HG02943 (cell line): Measurements from ENCODE around the gene ALX3.

Experiments used
- ATAC-seq: cut with Tn5 transposase; IDR thresholded peaks from one replicate; pipeline ENCODE4 v1.9.1; 2021; ENCODE audit warnings: mild to moderate bottlenecking, low read depth, moderate library complexity; ENCODE audit not compliant: unreplicated experiment

Gene ALX3

DNA sequence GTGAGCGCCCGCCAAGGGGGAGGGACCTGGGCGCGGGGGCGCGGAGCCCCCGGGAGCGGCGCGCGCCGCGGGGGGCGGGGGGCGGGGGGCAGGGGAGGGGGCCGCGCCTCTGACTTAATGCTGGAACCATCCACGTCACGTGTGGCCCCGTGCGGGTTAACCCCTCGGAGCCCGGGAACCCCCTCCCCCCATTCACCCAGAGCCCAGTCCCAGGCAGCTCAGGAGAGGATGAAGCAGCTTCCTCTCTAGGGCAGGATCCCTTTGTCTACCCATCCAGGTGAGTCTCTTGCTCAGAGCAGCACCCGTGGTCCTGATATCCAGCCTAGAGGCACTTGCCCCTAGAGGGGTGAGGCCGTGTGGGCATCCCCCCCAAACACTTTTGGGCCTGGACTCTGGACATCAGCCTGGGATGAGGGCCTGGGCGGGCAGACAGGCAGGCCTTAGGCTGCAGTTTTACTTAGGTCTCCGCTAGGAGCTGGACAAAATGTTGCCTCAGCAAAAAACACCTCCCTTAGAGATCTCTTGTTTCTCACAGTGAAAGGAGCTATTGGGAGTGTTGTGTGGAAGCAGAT lies at the start of gene ALX3:
Gene ALX3, minus strand, starts transcription at position 2 of the 572 bp plus-strand sequence. CDS start 60 bp downstream, outside the sequence.
- ATAC-seq: no peak

GRCh38 chr1:110119843-110120242 lies 49.4 kb upstream of the ALX3 start:
- ATAC-seq: no peak

- ATAC-seq: no peak
These were observed 48.3 kb upstream of the ALX3 start for GRCh38 chr1:110118636-110119396.

GRCh38 chr1:110114784-110115183 lies 44.3 kb upstream of the ALX3 start:
- ATAC-seq: no peak

GRCh38 chr1:110114173-110114572 lies 43.7 kb upstream of the ALX3 start:
- ATAC-seq: no peak

- no peak for ATAC-seq
These were observed 43.1 kb upstream of the ALX3 start for GRCh38 chr1:110113551-110113950.

DNA sequence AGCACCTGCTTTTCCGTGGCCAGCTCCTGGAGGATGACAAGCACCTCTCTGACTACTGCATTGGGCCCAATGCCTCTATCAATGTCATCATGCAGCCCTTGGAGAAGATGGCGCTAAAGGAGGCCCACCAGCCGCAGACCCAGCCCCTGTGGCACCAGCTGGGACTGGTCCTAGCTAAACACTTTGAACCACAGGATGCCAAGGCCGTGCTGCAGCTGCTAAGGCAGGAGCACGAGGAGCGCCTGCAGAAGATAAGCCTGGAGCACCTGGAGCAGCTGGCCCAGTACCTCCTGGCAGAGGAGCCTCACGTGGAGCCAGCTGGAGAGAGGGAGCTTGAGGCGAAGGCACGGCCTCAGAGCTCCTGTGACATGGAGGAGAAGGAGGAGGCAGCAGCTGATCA lies 42.2 kb upstream of the ALX3 start:
- no peak for ATAC-seq

- ATAC-seq: no peak
These were observed 41.7 kb upstream of the ALX3 start, which contains the start of gene UBL4B for GRCh38 chr1:110112143-110112542. TSS of gene UBL4B (plus strand) at chr1:110112443. CDS start at chr1:110112535, 92 bp downstream.

- no peak for ATAC-seq
These were observed 40.6 kb upstream of the ALX3 start for GRCh38 chr1:110111081-110111480.

DNA sequence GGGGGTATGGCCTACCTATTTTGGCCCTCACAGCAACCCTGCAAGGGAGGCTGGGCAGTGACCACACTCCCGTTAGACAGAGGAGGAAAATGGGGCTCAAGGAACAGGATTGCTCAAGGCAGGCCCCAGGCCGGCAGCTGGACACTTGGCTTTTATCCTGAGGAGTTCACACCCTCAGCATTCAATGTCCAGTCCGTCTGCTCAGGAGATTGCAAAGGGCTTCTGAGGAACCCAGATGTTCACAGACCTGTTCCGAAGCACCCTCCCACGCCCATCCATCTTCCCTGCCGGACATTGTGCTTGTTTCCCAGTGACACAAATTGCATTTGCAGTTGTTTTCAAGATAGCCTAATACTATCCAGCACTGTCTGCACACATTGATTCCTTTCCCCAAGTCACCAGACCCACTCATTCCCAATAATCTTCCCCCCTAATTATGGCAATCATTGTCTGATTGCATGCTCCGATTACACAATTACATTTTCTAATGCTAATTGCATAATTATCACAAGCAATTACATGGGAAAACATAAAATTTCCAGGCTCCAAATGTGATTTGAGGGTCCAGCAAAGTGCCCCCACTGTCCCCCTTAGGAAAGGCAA lies 37.5 kb upstream of the ALX3 start:
- ATAC-seq: no peak

GRCh38 chr1:110106013-110106941 lies 35.8 kb upstream of the ALX3 start:
- ATAC-seq: no peak

GRCh38 chr1:110102081-110102480 lies 31.6 kb upstream of the ALX3 start:
- ATAC-seq: no peak

GRCh38 chr1:110100335-110100734 lies 29.9 kb upstream of the ALX3 start:
- no peak for ATAC-seq

GRCh38 chr1:110098222-110099026 lies 28.0 kb upstream of the ALX3 start:
- ATAC-seq: no peak

GRCh38 chr1:110097507-110098221 lies 27.2 kb upstream of the ALX3 start:
- ATAC-seq: no peak

DNA sequence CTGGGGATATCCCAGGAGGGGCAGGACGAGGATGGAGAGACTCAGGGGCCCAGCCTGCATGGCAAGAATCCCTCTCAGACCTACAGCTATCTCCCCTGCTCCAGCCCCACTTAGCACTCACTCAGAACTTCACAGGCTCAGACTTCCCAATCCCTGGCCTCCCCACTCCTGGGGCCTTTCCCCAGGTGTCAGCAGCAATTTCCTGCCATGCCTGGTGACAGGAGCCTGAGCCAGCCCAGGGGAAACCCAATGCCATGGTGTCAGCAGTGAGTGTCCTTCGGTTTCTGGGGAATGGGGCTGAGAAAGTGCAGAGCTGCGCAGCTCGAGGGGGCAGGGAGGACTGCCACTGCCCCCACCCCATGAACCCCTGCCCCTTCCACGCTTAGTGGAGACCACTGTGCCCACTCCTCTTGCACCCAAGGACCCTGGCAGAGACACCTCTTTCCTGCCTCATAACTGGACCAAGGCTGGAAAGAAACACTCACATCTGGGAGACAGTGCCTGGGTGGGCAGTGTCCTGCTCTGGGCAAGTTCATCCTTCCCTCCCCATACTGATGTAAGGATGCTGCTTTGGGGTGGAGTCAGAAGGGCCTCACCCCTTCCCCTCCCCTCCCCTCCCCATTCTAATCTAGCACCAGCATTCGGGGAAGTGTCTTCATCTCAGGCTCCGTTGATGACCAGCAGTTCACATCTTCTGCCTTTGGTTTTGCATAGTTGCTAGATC lies 24.6 kb upstream of the ALX3 start:
- ATAC-seq: no peak

DNA sequence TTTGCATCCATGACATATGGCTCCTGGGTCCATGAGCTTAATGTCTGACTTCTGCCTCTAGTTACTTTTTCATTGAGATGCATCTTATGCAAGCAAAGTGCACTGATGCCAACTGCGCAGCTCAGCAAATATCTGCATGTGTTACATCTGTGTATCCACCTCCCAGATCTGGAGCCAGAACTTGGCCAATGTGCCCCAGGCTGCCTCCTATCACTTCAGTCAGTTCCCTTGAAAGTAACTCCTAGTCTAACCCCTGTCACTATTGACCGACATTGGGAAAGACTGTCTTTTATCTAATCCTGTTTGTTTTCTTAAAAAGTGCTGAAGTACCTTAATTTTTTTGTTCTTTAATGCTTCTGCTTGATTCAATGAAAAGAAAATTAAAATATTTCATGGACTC lies 22.5 kb upstream of the ALX3 start:
- no peak for ATAC-seq

DNA sequence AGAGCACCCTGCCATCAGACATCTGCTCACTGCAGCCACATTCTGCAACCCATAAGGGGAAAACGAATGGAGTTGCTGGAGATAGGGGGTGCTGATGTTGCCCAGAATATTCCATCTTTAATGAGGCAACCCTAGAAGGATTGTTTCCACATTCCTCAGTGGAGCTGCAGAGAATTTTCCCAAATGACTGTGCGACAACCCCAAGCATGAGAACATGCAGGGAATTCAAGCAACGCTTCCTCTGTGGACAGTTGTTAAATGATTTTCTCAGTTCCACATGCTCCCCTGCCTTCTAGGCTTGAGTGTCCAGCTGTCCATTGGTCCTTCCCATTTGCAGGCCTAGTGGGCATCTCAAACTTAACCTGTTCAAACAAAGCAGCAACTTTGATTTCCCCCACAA lies 21.3 kb upstream of the ALX3 start:
- no peak for ATAC-seq

GRCh38 chr1:110091381-110091780 lies 20.9 kb upstream of the ALX3 start:
- ATAC-seq: no peak
